Measurements from ENCODE around the gene CNTN4.

- no peak for TF ChIP-seq EZH2 (IDR thresholded peaks at IDR 0.05)
- no peak for TF ChIP-seq CTCF (IDR thresholded peaks at IDR 0.05)
Observed at GRCh38 chr3:2957115-2957514, 858.4 kb downstream of the CNTN4 start.
